ENCODE results near the gene CFAP65. TPM values are rescaled to one million over a fixed set of nuclear protein-coding genes. Genes with fewer than 3 reads are reported as not detected.

The CFAP65 gene
- polyA plus RNA-seq, 1 donor (not counting 4 experiments of a cell fraction or from before 2014, with no cell fraction given) = not detected

GRCh38 chr2:218985021-218985324, 56.3 kb downstream of the CFAP65 start, which contains the start of gene FEV:
Gene FEV (minus strand): TSS chr2:218985184. CDS start chr2:218985075, 109 bp downstream.
- Histone ChIP-seq H3K4me1 (ENCODE audit: control insufficient read depth, extremely low read depth, insufficient read depth, low read length) (peaks cover 4% of the 10 kb centered on the region), H3K36me3 (ENCODE audit: control insufficient read depth in 2 of 2, extremely low read depth in 1 of 2, insufficient read depth in 2 of 2, low read length in 2 of 2) (no peaks in the 10 kb centered on the region), H2AFZ (ENCODE audit: control insufficient read depth, low read length) (no peak within 1 kb of the TSS), H3K4me2 (ENCODE audit: control insufficient read depth, extremely low read depth, insufficient read depth, low read depth, low read length) (no peak within 1 kb of the TSS), H3K9ac (ENCODE audit: control insufficient read depth, extremely low read depth, insufficient read depth, low read length) (no peak within 1 kb of the TSS), H3K9me3 (ENCODE audit: control insufficient read depth, low read depth, low read length) (no peaks in the 10 kb centered on the region), H3K27me3 (ENCODE audit: control insufficient read depth, extremely low read depth, insufficient read depth, low read length) (peaks cover 97% of the 10 kb centered on the region), H3K9me1 (ENCODE audit: control insufficient read depth, extremely low read depth, insufficient read depth, low read length) (no peaks in the 10 kb centered on the region), H3K27ac (ENCODE audit: control insufficient read depth, insufficient read depth, low read length) (no peak within 1 kb of the TSS), H4K20me1 (ENCODE audit: control insufficient read depth, extremely low read depth, insufficient read depth, low read length) (no peaks in the 10 kb centered on the region), H3K4me3 (ENCODE audit: control insufficient read depth in 2 of 3, extremely low read depth in 1 of 3, insufficient read depth in 2 of 3, low read depth in 1 of 3, low read length in 3 of 3) (no peak within 1 kb of the TSS), H3K79me2 (ENCODE audit: control insufficient read depth, insufficient read depth, low read length) (no peaks in the 10 kb centered on the region)
- DNase-seq (ENCODE audit: low read depth, low spot score) (no peak), FAIRE-seq (no peak)
- dilution Hi-C loops (cut with MboI; ENCODE audit: extremely low pct_ligation_motif_present, low sequenced_read_pairs) = no loop called here
- TF ChIP-seq EZH2 (IDR thresholded peaks at IDR 0.05; ENCODE audit: low read length) (no peak), CTCF (optimal IDR thresholded peaks at IDR 0.05 in 1 of 3, IDR thresholded peaks at IDR 0.05 in 1 of 3, conservative IDR thresholded peaks at IDR 0.05 in 1 of 3; ENCODE audit: extremely low read depth in 1 of 3, insufficient read depth in 2 of 3, low read length in 3 of 3) (no peak)

- H3K9me3 ChIP-seq (ENCODE audit: control insufficient read depth, low read depth, low read length) = no peaks in the 10 kb centered on the region
- no peaks in the 10 kb centered on the region for H3K36me3 ChIP-seq (ENCODE audit: control insufficient read depth in 2 of 2, extremely low read depth in 1 of 2, insufficient read depth in 2 of 2, low read length in 2 of 2)
- H3K4me2 ChIP-seq (ENCODE audit: control insufficient read depth, extremely low read depth, insufficient read depth, low read depth, low read length) = no peak overlapping the region
- H3K27me3 ChIP-seq (ENCODE audit: control insufficient read depth, extremely low read depth, insufficient read depth, low read length) = peaks cover 93% of the 10 kb centered on the region
- no peak overlapping the region for H3K9ac ChIP-seq (ENCODE audit: control insufficient read depth, extremely low read depth, insufficient read depth, low read length)
- H3K4me3 ChIP-seq (ENCODE audit: control insufficient read depth in 2 of 3, extremely low read depth in 1 of 3, insufficient read depth in 2 of 3, low read depth in 1 of 3, low read length in 3 of 3) = no peak overlapping the region
- no peak for FAIRE-seq
- no peak for DNase-seq (ENCODE audit: low read depth, low spot score)
- peaks cover 4% of the 10 kb centered on the region for H3K4me1 ChIP-seq (ENCODE audit: control insufficient read depth, extremely low read depth, insufficient read depth, low read length)
- TF ChIP-seq CTCF (optimal IDR thresholded peaks at IDR 0.05 in 1 of 3, IDR thresholded peaks at IDR 0.05 in 1 of 3, conservative IDR thresholded peaks at IDR 0.05 in 1 of 3; ENCODE audit: extremely low read depth in 1 of 3, insufficient read depth in 2 of 3, low read length in 3 of 3) = no peak
- TF ChIP-seq EZH2 (IDR thresholded peaks at IDR 0.05; ENCODE audit: low read length) = peak; percentile 100
- H3K9me1 ChIP-seq (ENCODE audit: control insufficient read depth, extremely low read depth, insufficient read depth, low read length) = no peaks in the 10 kb centered on the region
- no peaks in the 10 kb centered on the region for H3K79me2 ChIP-seq (ENCODE audit: control insufficient read depth, insufficient read depth, low read length)
- dilution Hi-C loops (cut with MboI; ENCODE audit: extremely low pct_ligation_motif_present, low sequenced_read_pairs) = no loop called here
- H3K27ac ChIP-seq (ENCODE audit: control insufficient read depth, insufficient read depth, low read length) = no peak overlapping the region
- no peaks in the 10 kb centered on the region for H4K20me1 ChIP-seq (ENCODE audit: control insufficient read depth, extremely low read depth, insufficient read depth, low read length)
- no peak overlapping the region for H2AFZ ChIP-seq (ENCODE audit: control insufficient read depth, low read length)
Measured at GRCh38 chr2:218984239-218985020, 56.9 kb downstream of the CFAP65 start.

Data from keratinocyte (primary cell).